ENCODE measurements around the gene CREBBP. TPM values are rescaled to one million over a fixed set of nuclear protein-coding genes. Genes with fewer than 3 reads are reported as not detected.

The CREBBP gene
- polyA plus RNA-seq, 1 donor (not counting 4 experiments of a cell fraction or from before 2014, with no cell fraction given): 5.0 TPM

DNA sequence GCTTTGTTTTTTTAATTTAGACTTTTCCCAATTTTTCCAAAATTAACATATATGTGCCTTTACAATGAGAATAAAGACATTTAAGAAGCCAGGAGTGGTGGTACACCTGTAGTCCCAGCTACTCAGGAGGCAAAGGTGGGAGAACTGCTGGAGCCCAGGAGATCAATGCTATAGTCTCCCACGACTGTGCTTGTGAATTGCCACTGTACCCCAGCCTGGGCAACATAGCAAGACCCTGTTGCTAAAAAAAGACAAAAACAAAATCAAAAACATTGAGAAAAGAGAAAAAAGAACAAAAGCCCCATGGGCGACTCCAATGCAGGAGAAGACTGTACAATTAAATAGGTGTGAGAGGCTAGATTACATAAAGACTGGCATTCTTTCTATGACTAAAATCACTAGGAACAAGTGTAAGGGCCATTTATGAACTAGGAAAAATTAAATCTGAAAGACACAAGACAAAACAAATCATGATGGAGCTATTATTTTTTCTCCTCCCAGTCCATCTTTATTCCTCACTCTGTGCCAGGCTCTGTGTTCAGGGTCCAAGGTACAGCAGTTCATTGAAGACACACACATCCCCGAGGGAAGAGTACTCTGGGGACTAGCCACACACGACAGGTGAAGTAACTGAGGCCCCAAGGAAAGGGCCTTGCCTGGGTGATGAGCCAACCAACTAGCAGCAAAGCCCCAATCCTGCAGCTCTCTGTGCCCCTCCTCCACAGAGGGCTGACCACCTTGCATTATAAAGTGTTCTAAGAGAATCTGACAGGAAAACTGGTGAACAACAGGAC lies 79.8 kb downstream of the CREBBP start:
- Histone ChIP-seq H3K4me2 (ENCODE audit: control insufficient read depth, extremely low read depth, insufficient read depth, low read depth, low read length) (no peak overlapping the region), H3K4me3 (ENCODE audit: control insufficient read depth in 2 of 3, extremely low read depth in 1 of 3, insufficient read depth in 2 of 3, low read depth in 1 of 3, low read length in 3 of 3) (no peak overlapping the region), H3K9me1 (ENCODE audit: control insufficient read depth, extremely low read depth, insufficient read depth, low read length) (peaks cover 2% of the 10 kb centered on the region), H3K9ac (ENCODE audit: control insufficient read depth, extremely low read depth, insufficient read depth, low read length) (no peak overlapping the region), H3K27me3 (ENCODE audit: control insufficient read depth, extremely low read depth, insufficient read depth, low read length) (no peaks in the 10 kb centered on the region), H2AFZ (ENCODE audit: control insufficient read depth, low read length) (no peak overlapping the region), H4K20me1 (ENCODE audit: control insufficient read depth, extremely low read depth, insufficient read depth, low read length) (peaks cover 7% of the 10 kb centered on the region), H3K79me2 (ENCODE audit: control insufficient read depth, insufficient read depth, low read length) (peaks cover 71% of the 10 kb centered on the region), H3K36me3 (ENCODE audit: control insufficient read depth in 2 of 2, extremely low read depth in 1 of 2, insufficient read depth in 2 of 2, low read length in 2 of 2) (peaks cover 0 to 1% of the 10 kb centered on the region in 2 experiments), H3K4me1 (ENCODE audit: control insufficient read depth, extremely low read depth, insufficient read depth, low read length) (no peaks in the 10 kb centered on the region), H3K9me3 (ENCODE audit: control insufficient read depth, low read depth, low read length) (no peaks in the 10 kb centered on the region), H3K27ac (ENCODE audit: control insufficient read depth, insufficient read depth, low read length) (no peak overlapping the region)
- no peak for TF ChIP-seq EZH2 (IDR thresholded peaks at IDR 0.05; ENCODE audit: low read length)
- TF ChIP-seq, protein P1, sequence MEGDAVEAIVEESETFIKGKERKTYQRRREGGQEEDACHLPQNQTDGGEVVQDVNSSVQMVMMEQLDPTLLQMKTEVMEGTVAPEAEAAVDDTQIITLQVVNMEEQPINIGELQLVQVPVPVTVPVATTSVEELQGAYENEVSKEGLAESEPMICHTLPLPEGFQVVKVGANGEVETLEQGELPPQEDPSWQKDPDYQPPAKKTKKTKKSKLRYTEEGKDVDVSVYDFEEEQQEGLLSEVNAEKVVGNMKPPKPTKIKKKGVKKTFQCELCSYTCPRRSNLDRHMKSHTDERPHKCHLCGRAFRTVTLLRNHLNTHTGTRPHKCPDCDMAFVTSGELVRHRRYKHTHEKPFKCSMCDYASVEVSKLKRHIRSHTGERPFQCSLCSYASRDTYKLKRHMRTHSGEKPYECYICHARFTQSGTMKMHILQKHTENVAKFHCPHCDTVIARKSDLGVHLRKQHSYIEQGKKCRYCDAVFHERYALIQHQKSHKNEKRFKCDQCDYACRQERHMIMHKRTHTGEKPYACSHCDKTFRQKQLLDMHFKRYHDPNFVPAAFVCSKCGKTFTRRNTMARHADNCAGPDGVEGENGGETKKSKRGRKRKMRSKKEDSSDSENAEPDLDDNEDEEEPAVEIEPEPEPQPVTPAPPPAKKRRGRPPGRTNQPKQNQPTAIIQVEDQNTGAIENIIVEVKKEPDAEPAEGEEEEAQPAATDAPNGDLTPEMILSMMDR (optimal IDR thresholded peaks at IDR 0.05 in 1 of 3, IDR thresholded peaks at IDR 0.05 in 1 of 3, conservative IDR thresholded peaks at IDR 0.05 in 1 of 3; ENCODE audit: extremely low read depth in 1 of 3, insufficient read depth in 2 of 3, low read length in 3 of 3): no peak
- FAIRE-seq: no peak
- DNase-seq (ENCODE audit: low read depth, low spot score): no peak
- dilution Hi-C loops (cut with MboI; ENCODE audit: extremely low pct_ligation_motif_present, low sequenced_read_pairs): no loop called here

DNA sequence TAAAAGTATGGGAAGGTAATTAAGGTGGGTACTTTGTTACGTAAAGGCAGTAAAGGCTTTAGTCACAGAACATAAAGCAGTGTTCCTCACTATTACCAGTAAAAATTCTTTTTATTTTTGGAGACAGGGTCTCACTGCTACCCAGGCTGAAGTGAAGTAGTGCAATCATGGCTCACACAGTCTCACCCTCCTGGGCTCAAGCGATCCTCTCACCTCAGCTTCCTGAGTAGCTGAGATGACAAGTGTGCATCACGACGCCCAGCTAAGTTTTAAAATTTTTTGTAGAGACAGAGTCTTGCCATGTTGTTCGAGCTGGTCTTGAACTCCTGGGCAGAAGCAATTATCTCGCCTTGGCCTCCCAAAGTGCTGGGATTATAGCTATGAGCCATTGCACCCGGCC lies 80.5 kb downstream of the CREBBP start:
- no peak overlapping the region for H3K27ac ChIP-seq (ENCODE audit: control insufficient read depth, insufficient read depth, low read length)
- H4K20me1 ChIP-seq (ENCODE audit: control insufficient read depth, extremely low read depth, insufficient read depth, low read length): peaks cover 7% of the 10 kb centered on the region
- FAIRE-seq (no peak), DNase-seq (ENCODE audit: low read depth, low spot score) (no peak)
- dilution Hi-C loops (cut with MboI; ENCODE audit: extremely low pct_ligation_motif_present, low sequenced_read_pairs): no loop called here
- H3K9ac ChIP-seq (ENCODE audit: control insufficient read depth, extremely low read depth, insufficient read depth, low read length): no peak overlapping the region
- no peaks in the 10 kb centered on the region for H3K4me1 ChIP-seq (ENCODE audit: control insufficient read depth, extremely low read depth, insufficient read depth, low read length)
- no peaks in the 10 kb centered on the region for H3K27me3 ChIP-seq (ENCODE audit: control insufficient read depth, extremely low read depth, insufficient read depth, low read length)
- H3K79me2 ChIP-seq (ENCODE audit: control insufficient read depth, insufficient read depth, low read length): peaks cover 66% of the 10 kb centered on the region
- H3K4me2 ChIP-seq (ENCODE audit: control insufficient read depth, extremely low read depth, insufficient read depth, low read depth, low read length): no peak overlapping the region
- no peak overlapping the region for H3K4me3 ChIP-seq (ENCODE audit: control insufficient read depth in 2 of 3, extremely low read depth in 1 of 3, insufficient read depth in 2 of 3, low read depth in 1 of 3, low read length in 3 of 3)
- H3K9me3 ChIP-seq (ENCODE audit: control insufficient read depth, low read depth, low read length): no peaks in the 10 kb centered on the region
- H3K36me3 ChIP-seq (ENCODE audit: control insufficient read depth in 2 of 2, extremely low read depth in 1 of 2, insufficient read depth in 2 of 2, low read length in 2 of 2): peaks cover 0 to 1% of the 10 kb centered on the region in 2 experiments
- no peak overlapping the region for H2AFZ ChIP-seq (ENCODE audit: control insufficient read depth, low read length)
- TF ChIP-seq, protein P1 (optimal IDR thresholded peaks at IDR 0.05 in 1 of 3, IDR thresholded peaks at IDR 0.05 in 1 of 3, conservative IDR thresholded peaks at IDR 0.05 in 1 of 3; ENCODE audit: extremely low read depth in 1 of 3, insufficient read depth in 2 of 3, low read length in 3 of 3): no peak
- no peak for TF ChIP-seq EZH2 (IDR thresholded peaks at IDR 0.05; ENCODE audit: low read length)
- peaks cover 2% of the 10 kb centered on the region for H3K9me1 ChIP-seq (ENCODE audit: control insufficient read depth, extremely low read depth, insufficient read depth, low read length)
